Thoracic aorta (tissue), 2 donors: ENCODE results near the gene BDH1. TPM values are rescaled to one million over a fixed set of nuclear protein-coding genes. Genes with fewer than 3 reads are reported as not detected.

ENCODE experiments used
- ATAC-seq: fragments of 150-250 bp; one replicate; pipeline ENCODE4 v1.8.0; 2017; ENCODE audit warnings: low read depth; ENCODE audit not compliant: insufficient number of reproducible peaks, low FRiP score
- DNase-seq: peaks from one replicate; pipeline ENCODE4 v3.0.0-alpha.2; 2020; ENCODE audit warnings: low spot score
- H3K27ac ChIP-seq, 2 donors: fragments of 200-600 bp; sonication (generic); 1 replicate in 1 of 2; 2 replicates in 1 of 2; pipeline ENCODE4 v1.5.1; 2016; ENCODE audit warnings: mild to moderate bottlenecking in 2 of 2, moderate library complexity in 2 of 2
- H3K27me3 ChIP-seq: fragments of 200-600 bp; sonication (generic); replicated peaks from 2 replicates; pipeline ENCODE4 v1.6.0; 2016; ENCODE audit warnings: mild to moderate bottlenecking; ENCODE audit not compliant: insufficient read depth
- H3K36me3 ChIP-seq: fragments of 200-600 bp; sonication (generic); one replicate; pipeline ENCODE4 v1.5.1; 2016
- H3K4me1 ChIP-seq, 2 donors: fragments of 200-600 bp; sonication (generic); 1 replicate in 1 of 2; 2 replicates in 1 of 2; pipeline versions ENCODE4 v1.5.1 to v1.6.0; 2016; ENCODE audit warnings: low read depth in 2 of 2, mild to moderate bottlenecking in 1 of 2; ENCODE audit not compliant: control insufficient read depth in 1 of 2
- H3K4me3 ChIP-seq: fragments of 200-600 bp; sonication (generic); 2 replicates; pipeline ENCODE4 v1.5.1; 2016; ENCODE audit warnings: mild to moderate bottlenecking
- H3K9me3 ChIP-seq: fragments of 200-600 bp; sonication (generic); 2 replicates; pipeline ENCODE4 v1.5.1; 2016
- CTCF ChIP-seq: fragments of 200-600 bp; sonication (generic); IDR thresholded peaks from one replicate; pipeline ENCODE4 v1.5.1; 2019; ENCODE audit warnings: antibody characterized with exemption
- total RNA-seq, 2 donors: library from RNA; depleted of rRNA; stranded (reverse); fragments of >200 nt; gene quantifications; one replicate each; pipeline versions ENCODE4 v1.1.0 to v1.2.3, GENCODE V29; 2016

Gene BDH1
- total RNA-seq, 2 donors from 2014 or later: 5.3 to 15.4 TPM

- H3K9me3 ChIP-seq: no peaks in the 10 kb centered on the region
- no peak for TF ChIP-seq CTCF
- no peak overlapping the region for H3K4me3 ChIP-seq
- H3K36me3 ChIP-seq: no peaks in the 10 kb centered on the region
- ATAC-seq (no peak), DNase-seq (no peak)
- H3K4me1 ChIP-seq: peaks cover 0 to 10% of the 10 kb centered on the region in 2 donors
- H3K27me3 ChIP-seq: no peaks in the 10 kb centered on the region
- no peak overlapping the region for H3K27ac ChIP-seq
Measured at GRCh38 chr3:197463279-197463678, 92.5 kb downstream of the BDH1 start.

- ATAC-seq (no peak), DNase-seq (no peak)
- H3K36me3 ChIP-seq: no peaks in the 10 kb centered on the region
- H3K4me3 ChIP-seq: no peak overlapping the region
- no peaks in the 10 kb centered on the region for H3K9me3 ChIP-seq
- TF ChIP-seq CTCF: no peak
- H3K27me3 ChIP-seq: no peaks in the 10 kb centered on the region
- no peak overlapping the region for H3K27ac ChIP-seq
- H3K4me1 ChIP-seq: peaks cover 0 to 10% of the 10 kb centered on the region in 2 donors
Measured at GRCh38 chr3:197462808-197463207, 93.0 kb downstream of the BDH1 start.

- no peak for ATAC-seq
- no peaks in the 10 kb centered on the region for H3K36me3 ChIP-seq
- no peak overlapping the region for H3K4me3 ChIP-seq
- no peak overlapping the region for H3K27ac ChIP-seq
- no peak for TF ChIP-seq CTCF
- H3K9me3 ChIP-seq: no peaks in the 10 kb centered on the region
- H3K4me1 ChIP-seq: peaks cover 5 to 12% of the 10 kb centered on the region in 2 donors
- DNase-seq: no peak
- H3K27me3 ChIP-seq: no peaks in the 10 kb centered on the region
Measured at GRCh38 chr3:197460639-197461038, 95.1 kb downstream of the BDH1 start.

- Histone ChIP-seq H3K27me3 (no peaks in the 10 kb centered on the region), H3K4me1 (peaks cover 5 to 12% of the 10 kb centered on the region in 2 donors), H3K9me3 (no peaks in the 10 kb centered on the region), H3K4me3 (no peak overlapping the region), H3K27ac (no peak overlapping the region), H3K36me3 (no peaks in the 10 kb centered on the region)
- ATAC-seq (no peak), DNase-seq (no peak)
- TF ChIP-seq CTCF: no peak
Measured at GRCh38 chr3:197460002-197460401, 95.8 kb downstream of the BDH1 start.

Other genes starting within 250 kb of the BDH1 start
- 10 to 100 TPM; 52.1 to 67.3 TPM for gene RUBCN, start 180.9 kb upstream of the BDH1 start, total RNA-seq
- gene FYTTD1, start 193.9 kb upstream of the BDH1 start, total RNA-seq: 10 to 100 TPM; 20.4 to 47.3 TPM
- 10 to 100 TPM; 66.7 to 87.6 TPM for gene LRCH3, start 235.3 kb upstream of the BDH1 start, total RNA-seq